ENCODE measurements around the gene SELPLG. TPM values are rescaled to one million over a fixed set of nuclear protein-coding genes. Genes with fewer than 3 reads are reported as not detected.
"Not testable (repeated sequence)": the region's sequence is repeated elsewhere in the genome, so short reads cannot be mapped to it uniquely, and the experiment has no call there.

Gene SELPLG
- polyA plus RNA-seq, 1 donor from 2014 or later = 0.62 TPM

GRCh38 chr12:108590463-108590862 lies 43.2 kb downstream of the SELPLG start:
- not testable (repeated sequence) for H3K4me3 ChIP-seq (ENCODE audit: low read length); H2AFZ ChIP-seq (ENCODE audit: low read depth, low read length); H3K9ac ChIP-seq (ENCODE audit: low read length); H3K36me3 ChIP-seq (ENCODE audit: insufficient read depth, low read length); H3K9me3 ChIP-seq (ENCODE audit: low read length); H3F3A ChIP-seq (ENCODE audit: insufficient read depth, low read length, poor library complexity, severe bottlenecking); H3K4me2 ChIP-seq (ENCODE audit: low read length); H3K9me2 ChIP-seq (ENCODE audit: insufficient read depth, low read length); H3K27ac ChIP-seq (ENCODE audit: low read length); H3K27me3 ChIP-seq (ENCODE audit: insufficient read depth, low read depth, low read length); H3K79me2 ChIP-seq (replicated peaks; ENCODE audit: insufficient read depth, low read length); H4K20me1 ChIP-seq (ENCODE audit: insufficient read depth)

- H3F3A ChIP-seq (ENCODE audit: insufficient read depth, low read length, poor library complexity, severe bottlenecking) = no peaks in the 10 kb centered on the region
- TF ChIP-seq CTCF (IDR thresholded peaks at IDR 0.05; ENCODE audit: poor library complexity, severe bottlenecking) (no peak), RAD21 (conservative IDR thresholded peaks at IDR 0.05) (no peak), MXI1 (conservative IDR thresholded peaks at IDR 0.05; ENCODE audit: poor library complexity, severe bottlenecking) (no peak), REST (IDR thresholded peaks at IDR 0.05; ENCODE audit: borderline replicate concordance) (no peak), TAF1 (IDR thresholded peaks at IDR 0.05; ENCODE audit: low read depth) (no peak), POLR2AphosphoS5 (IDR thresholded peaks at IDR 0.05) (no peak), EZH2 (IDR thresholded peaks at IDR 0.05; ENCODE audit: borderline replicate concordance, insufficient read depth, low read length, poor library complexity, severe bottlenecking) (no peak), SMC3 (conservative IDR thresholded peaks at IDR 0.05; ENCODE audit: poor library complexity) (no peak), EP300 (conservative IDR thresholded peaks at IDR 0.05; ENCODE audit: poor library complexity, severe bottlenecking) (no peak)
- H3K9me3 ChIP-seq (ENCODE audit: low read length) = no peaks in the 10 kb centered on the region
- H3K27me3 ChIP-seq (ENCODE audit: insufficient read depth, low read depth, low read length) = no peaks in the 10 kb centered on the region
- no peak overlapping the region for H3K27ac ChIP-seq (ENCODE audit: low read length)
- H3K4me3 ChIP-seq (ENCODE audit: low read length) = no peak overlapping the region
- H3K36me3 ChIP-seq (ENCODE audit: insufficient read depth, low read length) = no peaks in the 10 kb centered on the region
- no peak overlapping the region for H3K4me2 ChIP-seq (ENCODE audit: low read length)
- H4K20me1 ChIP-seq (ENCODE audit: insufficient read depth) = no peaks in the 10 kb centered on the region
- no peaks in the 10 kb centered on the region for H3K9me2 ChIP-seq (ENCODE audit: insufficient read depth, low read length)
- no peaks in the 10 kb centered on the region for H3K79me2 ChIP-seq (replicated peaks; ENCODE audit: insufficient read depth, low read length)
- no peak overlapping the region for H3K9ac ChIP-seq (ENCODE audit: low read length)
- no peak overlapping the region for H2AFZ ChIP-seq (ENCODE audit: low read depth, low read length)
Measured at GRCh38 chr12:108589840-108590229, 43.9 kb downstream of the SELPLG start.
